HEK293 (cell line): Measurements from ENCODE around the gene PARVA.

Source experiments
- BCL11A ChIP-seq: fragments of 450-650 bp; formaldehyde crosslinking; IDR thresholded peaks from 2 replicates; pipeline ENCODE4 v1.5.1; 2016; ENCODE audit warnings: low read depth, missing biosample characterization, missing genetic modification characterization
- KLF16 ChIP-seq: fragments of 450-650 bp; formaldehyde crosslinking; IDR thresholded peaks from 2 replicates; pipeline ENCODE4 v1.5.1; 2017; ENCODE audit warnings: missing biosample characterization, missing genetic modification characterization
- MZF1 ChIP-seq: fragments of 450-650 bp; formaldehyde crosslinking; IDR thresholded peaks from 2 replicates; pipeline ENCODE4 v1.5.1; 2017; ENCODE audit warnings: missing biosample characterization, missing genetic modification characterization, borderline replicate concordance
- ZBTB21 ChIP-seq: fragments of 450-650 bp; formaldehyde crosslinking; IDR thresholded peaks from 2 replicates; pipeline ENCODE4 v1.5.1; 2017; ENCODE audit warnings: missing biosample characterization, missing genetic modification characterization
- ZBTB44 ChIP-seq: fragments of 450-650 bp; IDR thresholded peaks from 2 replicates; pipeline ENCODE4 v1.5.1; 2018; ENCODE audit warnings: missing biosample characterization, mild to moderate bottlenecking, missing genetic modification characterization
- ZNF10 ChIP-seq: fragments of 450-650 bp; formaldehyde crosslinking; IDR thresholded peaks from 2 replicates; pipeline ENCODE4 v1.5.1; 2017; ENCODE audit warnings: missing biosample characterization, missing genetic modification characterization
- ZNF184 ChIP-seq: fragments of 450-650 bp; IDR thresholded peaks from 2 replicates; pipeline ENCODE4 v1.5.1; 2018; ENCODE audit warnings: missing biosample characterization, mild to moderate bottlenecking, missing genetic modification characterization
- ZNF239 ChIP-seq: fragments of 450-650 bp; formaldehyde crosslinking; IDR thresholded peaks from 2 replicates; pipeline ENCODE4 v1.5.1; 2016; ENCODE audit warnings: missing biosample characterization, missing genetic modification characterization
- ZNF302 ChIP-seq: fragments of 450-650 bp; formaldehyde crosslinking; IDR thresholded peaks from 2 replicates; pipeline ENCODE4 v1.5.1; 2016; ENCODE audit warnings: missing biosample characterization, missing genetic modification characterization, low read depth
- ZNF514 ChIP-seq: fragments of 450-650 bp; formaldehyde crosslinking; IDR thresholded peaks from 2 replicates; pipeline ENCODE4 v1.5.1; 2016; ENCODE audit warnings: missing biosample characterization, missing genetic modification characterization
- ZNF639 ChIP-seq: fragments of 450-650 bp; formaldehyde crosslinking; IDR thresholded peaks from 2 replicates; pipeline ENCODE4 v1.5.1; 2016; ENCODE audit warnings: missing biosample characterization, missing genetic modification characterization
- ZNF792 ChIP-seq: fragments of 450-650 bp; formaldehyde crosslinking; IDR thresholded peaks from 2 replicates; pipeline ENCODE4 v1.5.1; 2016; ENCODE audit warnings: missing biosample characterization, missing genetic modification characterization
- ZNF830 ChIP-seq: fragments of 450-650 bp; IDR thresholded peaks from 2 replicates; pipeline ENCODE4 v1.5.0; 2018; ENCODE audit warnings: missing biosample characterization, missing genetic modification characterization, low read depth, mild to moderate bottlenecking, moderate library complexity

DNA sequence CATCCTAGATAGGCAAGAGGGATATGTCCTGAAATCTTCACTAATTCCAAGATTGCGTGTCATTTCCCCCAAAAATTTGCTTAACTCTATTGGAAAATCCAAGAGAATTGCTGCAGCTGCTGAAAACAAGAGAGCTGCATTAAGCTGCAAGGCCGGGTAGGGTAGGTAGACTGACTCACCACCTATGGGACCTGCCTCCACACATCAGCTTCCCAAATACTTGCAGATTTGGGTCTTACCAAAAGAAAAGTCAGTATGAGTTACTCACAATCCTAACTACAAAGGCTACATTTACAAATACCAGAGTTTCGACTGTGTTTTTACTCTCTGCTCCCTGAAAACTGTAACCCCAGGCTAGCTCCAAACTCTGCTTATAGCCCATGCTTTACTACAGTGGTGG, 154.3 kb downstream of the PARVA start:
- TF ChIP-seq BCL11A, result no peak
- TF ChIP-seq ZNF792, result no peak
- TF ChIP-seq ZBTB44, result no peak
- TF ChIP-seq ZNF302 (tag by site-specific recombination), result no peak
- TF ChIP-seq MZF1 (tag by site-specific recombination), result no peak
- TF ChIP-seq ZNF639 (tag by site-specific recombination), result no peak
- no peak for TF ChIP-seq ZBTB21 (tag by site-specific recombination)
- TF ChIP-seq ZNF830, result no peak
- TF ChIP-seq ZNF10 (tag by site-specific recombination), result no peak
- TF ChIP-seq ZNF184 (tag by site-specific recombination), result no peak
- no peak for TF ChIP-seq KLF16 (tag by site-specific recombination)
- TF ChIP-seq ZNF239 (tag by site-specific recombination), result no peak
- TF ChIP-seq ZNF514 (tag by site-specific recombination), result no peak
